ENCODE data around the gene HTR3E. TPM values are rescaled to one million over a fixed set of nuclear protein-coding genes. Genes with fewer than 3 reads are reported as not detected.
A peak's percentile ranks its signal among the peaks of the same experiment; 100 is the strongest.

Gene HTR3E
- total RNA-seq, 4 donors from 2014 or later: 1.2 TPM; not detected in 3

- Histone ChIP-seq H3K36me3 (no peaks in the 10 kb centered on the region), H3K9me3 (no peaks in the 10 kb centered on the region), H3K27ac (peak overlapping the region; percentile 75 to 93 (median 84)), H3K27me3 (no peaks in the 10 kb centered on the region), H3K4me3 (peak overlapping the region; percentile 74 to 98 (median 84)), H3K4me1 (peaks cover 0 to 49% (median 18%) of the 10 kb centered on the region in 4 donors)
- TF ChIP-seq CTCF (IDR thresholded peaks at IDR 0.05) (no peak), POLR2A (IDR thresholded peaks at IDR 0.05) (no peak)
- no peak for DNase-seq
Observed at GRCh38 chr3:184156522-184156955, 59.7 kb downstream of the HTR3E start.

Small RNA genes within 50 kb of the gene (small RNA-seq; reads per million reads assigned to genes)
- 0 reads per million in 2 donors for gene RF00019

Other genes starting within 250 kb of the HTR3E start
- 10 to 100 TPM; 22.3 to 69.9 (median 43.9) TPM for gene PARL, start 212.2 kb upstream of the HTR3E start, total RNA-seq
- gene ABCC5, start 79.2 kb upstream of the HTR3E start, total RNA-seq: 10 to 100 TPM; 54.0 to 95.7 (median 82.1) TPM
- gene HTR3D, start 65.3 kb upstream of the HTR3E start, total RNA-seq: not detected
- not detected for gene HTR3C, start 44.0 kb upstream of the HTR3E start, total RNA-seq
- gene EIF2B5, start 38.3 kb downstream of the HTR3E start, total RNA-seq: 10 to 100 TPM; 24.7 to 67.7 (median 41.6) TPM
- gene DVL3, start 58.3 kb downstream of the HTR3E start, total RNA-seq: 10 to 100 TPM; 65.3 to 90.6 (median 76.7) TPM
- gene AP2M1, start 77.8 kb downstream of the HTR3E start, total RNA-seq: 100 to 1,000 TPM; 150 to 200 (median 195) TPM
- 100 to 1,000 TPM in 3 of 4 donors, 10 to 100 TPM in 1; 94.7 to 136 (median 125) TPM for gene ABCF3, start 89.1 kb downstream of the HTR3E start, total RNA-seq
- gene VWA5B2, start 132.5 kb downstream of the HTR3E start, total RNA-seq: 1 to 10 TPM in 3 of 4 donors, under 1 TPM in 1; 0.83 to 9.1 (median 6.9) TPM
- 10 to 100 TPM; 19.0 to 63.6 (median 56.8) TPM for gene ALG3, start 151.9 kb downstream of the HTR3E start, total RNA-seq
- gene EEF1AKMT4, start 152.6 kb downstream of the HTR3E start, total RNA-seq: 1 to 10 TPM; 1.7 to 9.8 (median 5.7) TPM
- gene CAMK2N2, start 164.5 kb downstream of the HTR3E start, total RNA-seq: not detected
- gene ECE2, start 179.0 kb downstream of the HTR3E start, total RNA-seq: not detected
- 100 to 1,000 TPM; 140 to 198 (median 155) TPM for gene PSMD2, start 202.2 kb downstream of the HTR3E start, total RNA-seq
- gene EIF4G1, start 217.5 kb downstream of the HTR3E start, total RNA-seq: 100 to 1,000 TPM; 209 to 295 (median 244) TPM
- gene FAM131A, start 240.5 kb downstream of the HTR3E start, total RNA-seq: 10 to 100 TPM in 3 of 4 donors, 1 to 10 TPM in 1; 5.8 to 47.9 (median 19.6) TPM

Data from Peyer's patch (tissue), 4 donors.